Neural progenitor cell (in vitro differentiated cells): ENCODE results near the gene NTRK1.

ENCODE experiments used
- CTCF ChIP-seq: fragments of 200-600 bp; sonication (generic); IDR thresholded peaks from 2 replicates; pipeline ENCODE4 v1.5.1; 2017; ENCODE audit warnings: antibody characterized with exemption, mild to moderate bottlenecking
- EZH2phosphoT487 ChIP-seq: fragments of 200-600 bp; sonication (generic); IDR thresholded peaks from 2 replicates; pipeline ENCODE4 v1.6.1; 2017; ENCODE audit warnings: antibody characterized with exemption

GRCh38 chr1:156910309-156910782 is 49.7 kb downstream of the NTRK1 start:
- TF ChIP-seq CTCF (peak; percentile 92), EZH2phosphoT487 (no peak)
